Measurements from ENCODE around the gene PLXDC1.

Gene PLXDC1

DNA sequence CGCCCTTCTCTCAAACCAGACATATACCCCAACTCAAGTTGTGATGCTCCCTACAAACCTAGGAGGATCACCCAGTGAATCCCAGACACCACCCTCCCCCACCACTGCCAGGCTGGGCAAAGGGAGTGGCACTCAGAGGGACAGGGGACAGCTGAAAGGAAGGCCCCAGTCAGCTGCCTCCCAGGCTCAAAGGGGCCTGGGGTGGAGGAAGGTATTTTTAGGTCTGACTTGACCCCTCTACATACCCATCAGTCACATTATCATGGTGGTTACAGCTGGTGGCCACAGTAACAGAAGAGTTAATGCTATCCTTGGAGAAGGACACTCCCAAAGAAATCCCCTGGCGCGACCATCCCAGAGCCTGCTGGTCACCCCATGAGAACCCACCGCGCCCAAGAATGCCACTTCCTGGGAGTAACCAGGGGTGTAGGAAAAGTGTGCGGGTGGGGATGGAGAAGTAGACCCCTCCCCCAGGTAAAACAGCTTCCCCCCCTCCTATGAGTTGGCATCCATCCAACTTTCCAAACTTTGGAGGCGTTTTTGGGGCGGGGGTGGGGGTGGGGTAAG lies 44.9 kb upstream of the PLXDC1 start:
- H3K27ac ChIP-seq (replicated peaks): no peak overlapping the region
- no peak for DNase-seq (ENCODE audit: low read depth in 1 of 2, low spot score in 1 of 2)
- H3K4me3 ChIP-seq (replicated peaks; ENCODE audit: insufficient read depth, low read length): no peak overlapping the region
- TF ChIP-seq SPI1 (IDR thresholded peaks at IDR 0.05; ENCODE audit: borderline replicate concordance, low read depth): no peak
- TF ChIP-seq POLR2AphosphoS5 (IDR thresholded peaks at IDR 0.05; ENCODE audit: low read depth): no peak
- TF ChIP-seq GABPA (IDR thresholded peaks at IDR 0.05; ENCODE audit: low read depth): no peak
- TF ChIP-seq CTCF (IDR thresholded peaks at IDR 0.05; ENCODE audit: insufficient read depth, low read length): no peak
- TF ChIP-seq, protein P1, sequence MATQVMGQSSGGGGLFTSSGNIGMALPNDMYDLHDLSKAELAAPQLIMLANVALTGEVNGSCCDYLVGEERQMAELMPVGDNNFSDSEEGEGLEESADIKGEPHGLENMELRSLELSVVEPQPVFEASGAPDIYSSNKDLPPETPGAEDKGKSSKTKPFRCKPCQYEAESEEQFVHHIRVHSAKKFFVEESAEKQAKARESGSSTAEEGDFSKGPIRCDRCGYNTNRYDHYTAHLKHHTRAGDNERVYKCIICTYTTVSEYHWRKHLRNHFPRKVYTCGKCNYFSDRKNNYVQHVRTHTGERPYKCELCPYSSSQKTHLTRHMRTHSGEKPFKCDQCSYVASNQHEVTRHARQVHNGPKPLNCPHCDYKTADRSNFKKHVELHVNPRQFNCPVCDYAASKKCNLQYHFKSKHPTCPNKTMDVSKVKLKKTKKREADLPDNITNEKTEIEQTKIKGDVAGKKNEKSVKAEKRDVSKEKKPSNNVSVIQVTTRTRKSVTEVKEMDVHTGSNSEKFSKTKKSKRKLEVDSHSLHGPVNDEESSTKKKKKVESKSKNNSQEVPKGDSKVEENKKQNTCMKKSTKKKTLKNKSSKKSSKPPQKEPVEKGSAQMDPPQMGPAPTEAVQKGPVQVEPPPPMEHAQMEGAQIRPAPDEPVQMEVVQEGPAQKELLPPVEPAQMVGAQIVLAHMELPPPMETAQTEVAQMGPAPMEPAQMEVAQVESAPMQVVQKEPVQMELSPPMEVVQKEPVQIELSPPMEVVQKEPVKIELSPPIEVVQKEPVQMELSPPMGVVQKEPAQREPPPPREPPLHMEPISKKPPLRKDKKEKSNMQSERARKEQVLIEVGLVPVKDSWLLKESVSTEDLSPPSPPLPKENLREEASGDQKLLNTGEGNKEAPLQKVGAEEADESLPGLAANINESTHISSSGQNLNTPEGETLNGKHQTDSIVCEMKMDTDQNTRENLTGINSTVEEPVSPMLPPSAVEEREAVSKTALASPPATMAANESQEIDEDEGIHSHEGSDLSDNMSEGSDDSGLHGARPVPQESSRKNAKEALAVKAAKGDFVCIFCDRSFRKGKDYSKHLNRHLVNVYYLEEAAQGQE (IDR thresholded peaks at IDR 0.05; ENCODE audit: insufficient replicate concordance, low read depth): no peak
- H3K27me3 ChIP-seq (ENCODE audit: insufficient read depth, poor library complexity, severe bottlenecking): peaks cover 19% of the 10 kb centered on the region

DNA sequence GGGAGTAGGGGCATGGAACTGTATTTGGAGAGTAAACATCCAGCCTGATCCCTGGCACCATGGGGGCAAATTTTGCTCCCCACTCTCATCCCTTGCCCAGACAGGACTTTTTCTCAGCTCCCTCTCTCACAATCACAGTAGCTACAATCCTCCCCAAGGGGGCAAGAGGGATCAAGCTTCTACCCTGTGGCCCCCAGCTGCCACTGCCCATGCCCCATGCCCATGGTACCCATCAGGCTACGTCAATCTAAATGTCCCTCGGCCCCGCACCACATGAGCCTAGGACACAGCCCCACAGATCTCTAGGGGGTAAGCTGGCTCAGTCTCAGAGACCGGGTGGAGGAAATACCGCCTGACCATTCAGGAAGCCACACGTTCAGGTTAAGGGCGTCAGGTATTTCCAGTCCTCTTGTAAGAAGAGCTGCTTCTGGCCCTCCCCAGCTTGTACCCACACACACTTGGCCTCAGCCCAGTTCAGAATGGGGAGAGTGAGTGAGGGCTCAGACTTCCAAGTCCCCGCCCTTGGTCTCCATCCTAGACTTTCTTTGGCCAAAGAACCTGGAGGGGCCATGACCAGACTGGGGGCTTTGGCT lies 44.2 kb upstream of the PLXDC1 start:
- DNase-seq (ENCODE audit: low read depth in 1 of 2, low spot score in 1 of 2): no peak
- Histone ChIP-seq H3K27ac (replicated peaks) (no peak overlapping the region), H3K4me3 (replicated peaks; ENCODE audit: insufficient read depth, low read length) (no peak overlapping the region), H3K27me3 (ENCODE audit: insufficient read depth, poor library complexity, severe bottlenecking) (peaks cover 19% of the 10 kb centered on the region)
- TF ChIP-seq POLR2AphosphoS5 (IDR thresholded peaks at IDR 0.05; ENCODE audit: low read depth) (no peak), GABPA (IDR thresholded peaks at IDR 0.05; ENCODE audit: low read depth) (no peak), CTCF (IDR thresholded peaks at IDR 0.05; ENCODE audit: insufficient read depth, low read length) (no peak), SPI1 (IDR thresholded peaks at IDR 0.05; ENCODE audit: borderline replicate concordance, low read depth) (no peak)
- TF ChIP-seq, protein P1 (IDR thresholded peaks at IDR 0.05; ENCODE audit: insufficient replicate concordance, low read depth): no peak

DNA sequence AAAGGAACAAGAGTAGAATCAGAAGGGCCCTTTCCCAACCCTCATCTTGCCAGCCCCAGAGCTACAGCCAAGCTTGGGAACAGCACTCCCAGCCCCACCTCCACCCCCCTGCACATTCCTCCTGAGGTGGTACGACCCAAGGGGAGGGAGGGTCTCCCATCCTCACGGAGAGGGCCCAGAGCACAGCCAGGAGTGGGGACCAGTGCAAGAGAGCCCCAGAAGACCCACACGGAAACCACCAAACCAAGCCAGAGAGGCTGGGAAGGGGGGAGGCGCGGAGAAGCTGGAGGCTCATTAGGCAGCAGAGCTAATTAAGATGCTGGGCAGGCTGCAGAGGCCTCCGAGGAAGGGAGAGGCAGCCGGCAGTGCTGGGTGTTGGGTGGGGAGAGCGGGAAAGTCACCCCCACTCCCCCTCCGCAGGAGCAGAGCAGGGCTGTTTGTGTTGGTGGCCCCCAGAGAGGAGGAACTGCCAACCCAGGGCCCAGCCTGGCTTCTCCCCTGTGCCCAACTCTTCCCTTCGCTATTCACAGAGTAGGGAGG lies 43.6 kb upstream of the PLXDC1 start:
- no peak for TF ChIP-seq GABPA (IDR thresholded peaks at IDR 0.05; ENCODE audit: low read depth)
- no peak for TF ChIP-seq POLR2AphosphoS5 (IDR thresholded peaks at IDR 0.05; ENCODE audit: low read depth)
- TF ChIP-seq CTCF (IDR thresholded peaks at IDR 0.05; ENCODE audit: insufficient read depth, low read length): no peak
- no peak for TF ChIP-seq SPI1 (IDR thresholded peaks at IDR 0.05; ENCODE audit: borderline replicate concordance, low read depth)
- no peak for DNase-seq (ENCODE audit: low read depth in 1 of 2, low spot score in 1 of 2)
- Histone ChIP-seq H3K4me3 (replicated peaks; ENCODE audit: insufficient read depth, low read length) (no peak overlapping the region), H3K27ac (replicated peaks) (no peak overlapping the region), H3K27me3 (ENCODE audit: insufficient read depth, poor library complexity, severe bottlenecking) (peaks cover 19% of the 10 kb centered on the region)
